GM12878 (cell line): ENCODE measurements around the gene KANSL2. TPM values are rescaled to one million over a fixed set of nuclear protein-coding genes. Genes with fewer than 3 reads are reported as not detected.

Source experiments
- ATAC-seq: fragments of 200-7000 bp; cut with Tn5 transposase; 3 replicates; pipeline ENCODE4 v1.9.1; 2020; ENCODE audit warnings: mild to moderate bottlenecking, moderate library complexity
- BruUV-seq: library from RNA; stranded (reverse); fragments of 400-500 nt; replicated peaks from 2 replicates; lab custom pipeline; 2021; lab: Mats Ljungman, UMichigan
- CTCF ChIA-PET: fragments of 300-600 bp; sonication (Branson Sonifier 250); formaldehyde crosslinking; extraction: SDS; loops from one replicate; lab custom pipeline; 2021; ENCODE audit warnings: inconsistent platforms; lab: Yijun Ruan, JAX
- POLR2A ChIA-PET: fragments of 350-600 bp; formaldehyde crosslinking; extraction: SDS; loops from one replicate; lab custom pipeline; 2021; ENCODE audit warnings: inconsistent platforms; lab: Charles Lee
- RAD21 ChIA-PET: fragments of 300-600 bp; sonication (Branson Sonifier 250); formaldehyde crosslinking; loops from one replicate; lab custom pipeline; 2023; ENCODE audit warnings: antibody characterized with exemption; ENCODE audit not compliant: unreplicated experiment; lab: Charles Lee
- SMC1A ChIA-PET: fragments of 300-600 bp; sonication (Branson Sonifier 250); formaldehyde crosslinking; loops from one replicate; lab custom pipeline; 2023; ENCODE audit not compliant: unreplicated experiment, uncharacterized antibody; lab: Charles Lee
- DNase-seq: peaks from one replicate; pipeline ENCODE4 v3.0.0-alpha.2; 2011; ENCODE audit warnings: low read depth, low spot score
- FAIRE-seq: peaks from 3 replicates; lab custom pipeline; 2011; peaks lifted over from hg19 to GRCh38; lab: Jason Lieb, UNC
- H2AFZ ChIP-seq: 2 replicates; pipeline ENCODE4 v1.6.0; 2011; ENCODE audit warnings: low read depth, low read length, control low read depth; ENCODE audit not compliant: control insufficient read depth
- H3K27ac ChIP-seq: 2 replicates; pipeline ENCODE4 v1.5.1; 2011; ENCODE audit warnings: control low read depth; ENCODE audit not compliant: control insufficient read depth, insufficient read depth
- H3K27me3 ChIP-seq, 2 experiments: replicated peaks in 1 of 2; 2 replicates each; pipeline versions ENCODE4 v1.6.0 to v1.6.1; 2011; ENCODE audit warnings: low read length in 1 of 2; ENCODE audit not compliant: control insufficient read depth in 2 of 2, insufficient read depth in 2 of 2
- H3K36me3 ChIP-seq, 2 experiments: 2 replicates each; pipeline ENCODE4 v1.5.1; 2011; ENCODE audit warnings: low read length in 1 of 2; ENCODE audit not compliant: control insufficient read depth in 2 of 2, insufficient read depth in 2 of 2
- H3K4me1 ChIP-seq: 2 replicates; pipeline ENCODE4 v1.6.1; 2011; ENCODE audit warnings: mild to moderate bottlenecking, low read length, moderate library complexity, mixed read lengths; ENCODE audit not compliant: control insufficient read depth, insufficient read depth
- H3K4me2 ChIP-seq: 2 replicates; pipeline ENCODE4 v1.6.0; 2011; ENCODE audit warnings: control low read depth; ENCODE audit not compliant: control insufficient read depth, insufficient read depth
- H3K4me3 ChIP-seq: fragments of 200-600 bp; sonication (generic); 2 replicates; pipeline ENCODE4 v1.5.1; 2016
- H3K79me2 ChIP-seq: 2 replicates; pipeline ENCODE4 v1.6.0; 2011; ENCODE audit warnings: low read length; ENCODE audit not compliant: control insufficient read depth, insufficient read depth
- H3K9ac ChIP-seq: 2 replicates; pipeline ENCODE4 v1.8.0; 2011; ENCODE audit warnings: low read length, control low read depth, mixed read lengths; ENCODE audit not compliant: control insufficient read depth, insufficient read depth
- H3K9me3 ChIP-seq: replicated peaks from 3 replicates; pipeline ENCODE4 v1.5.1; 2011; ENCODE audit warnings: mild to moderate bottlenecking, low read length; ENCODE audit not compliant: control insufficient read depth, insufficient read depth
- H4K20me1 ChIP-seq: 2 replicates; pipeline ENCODE4 v1.6.0; 2011; ENCODE audit not compliant: control insufficient read depth, insufficient read depth
- BCL11A ChIP-seq: IDR thresholded peaks from 2 replicates; pipeline ENCODE4 v1.6.1; 2011; ENCODE audit warnings: low read depth, low read length
- DPF2 ChIP-seq: fragments of 450-650 bp; IDR thresholded peaks from 2 replicates; pipeline ENCODE4 v1.6.1; 2017; ENCODE audit warnings: mild to moderate bottlenecking
- SIN3A ChIP-seq: IDR thresholded peaks from 2 replicates; pipeline ENCODE4 v1.6.1; 2012; ENCODE audit warnings: low read depth, low read length, improper control_type of control experiment
- SMARCA5 ChIP-seq: fragments of 450-650 bp; IDR thresholded peaks from 2 replicates; pipeline ENCODE4 v1.6.1; 2017; ENCODE audit warnings: mild to moderate bottlenecking
- WGBS: methylation state at CpG from one replicate; pipeline ENCODE4 v1.1.6; 2016; ENCODE audit warnings: low lambda C conversion rate; ENCODE audit not compliant: insufficient replicate concordance, insufficient coverage; ENCODE audit errors: missing lambda C conversion rate; 5-methylcytosine and 5-hydroxymethylcytosine counted together
- in situ Hi-C: fragments of 300-500 bp; cut with MboI; formaldehyde crosslinking; loops from 9 replicates; pipeline ENCODE4 v1.14.3; 2018; ENCODE audit warnings: mixed read lengths
- intact Hi-C: fragments of 100-400 bp; cut with micrococcal nuclease; formaldehyde crosslinking; loops from one replicate; pipeline ENCODE4 v1.14.2; 2022; ENCODE audit not compliant: unreplicated experiment
- polyA plus RNA-seq, 11 experiments: library from polyadenylated mRNA; depleted of rRNA in 4 of 11; unstranded in 6 of 11; stranded (reverse) in 5 of 11; fragments of >200 nt; fragmentation: Nextera tagmentation in 4 of 11; fragmentation: Illumina TruSeq in 1 of 11; extraction: Ambion mirVana in 4 of 11; extraction: Trizol in 1 of 11; gene quantifications; 1 replicate in 1 of 11; 2 replicates in 10 of 11; pipeline versions ENCODE4 v1.2.1 to v1.2.3, GENCODE V29; 2011 to 2016; ENCODE audit warnings: inconsistent platforms in 2 of 11, missing spikeins in 2 of 11, low read depth in 1 of 11
- total RNA-seq, 4 experiments: library from RNA; depleted of rRNA in 3 of 4; stranded (reverse); fragments of >200 nt in 3 of 4; fragmentation: Illumina TruSeq in 1 of 4; extraction: Trizol in 1 of 4; gene quantifications; 2 replicates each; pipeline versions ENCODE4 v1.2.1 to v1.2.3, GENCODE V29; 2013 to 2021
- TF ChIP-seq, protein P1 (sequence below): fragments of 450-650 bp; IDR thresholded peaks from 2 replicates; pipeline ENCODE4 v1.6.1; 2017; ENCODE audit warnings: mild to moderate bottlenecking, moderate library complexity

The KANSL2 gene
- total and polyA plus RNA-seq, 10 of the 15 experiments (the other 5 are each of a cell fraction or from before 2014, with no cell fraction given), result 28.1 to 54.8 (median 40.9) TPM

DNA sequence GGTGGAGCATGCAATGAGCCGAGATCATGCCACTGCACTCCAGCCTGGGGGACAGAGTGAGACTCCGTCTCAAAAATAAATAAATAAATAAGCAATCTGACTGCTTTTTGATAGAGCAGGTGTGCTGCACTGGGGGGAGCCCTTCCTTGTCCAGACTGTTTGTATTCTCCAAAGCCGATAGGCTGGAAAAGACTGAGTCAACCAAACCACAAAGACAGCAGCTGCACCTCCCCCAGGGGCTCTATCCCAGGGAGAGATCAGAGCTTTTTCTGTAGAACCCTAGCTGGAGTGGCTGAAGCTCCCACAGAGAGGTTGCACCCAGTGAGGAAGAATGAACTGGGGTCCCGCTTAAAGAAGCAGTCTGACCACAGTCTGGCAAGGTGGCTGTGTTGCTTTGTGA lies 66.4 kb downstream of the KANSL2 start:
- DNase-seq, result no peak
- no TSS peak for BruUV-seq
- 61% methylated on average over 4 of the region's 4 CpGs for WGBS
- H3K27me3 ChIP-seq, result no peaks in the 10 kb centered on the region; a peak in 1 of 4 replicates
- ATAC-seq, result no peak
- ChIA-PET CTCF (interaction anchor here (1.0 to 11.8 kb wide), 4 partner anchors 73 to 427 kb away, joined by 3 to 250 read pairs (median 20); no protein-coding TSS in a partner anchor), RAD21 (interaction anchor here (10.4 kb wide), 1 partner anchor 73 kb away, joined by 151 read pairs; no protein-coding TSS in a partner anchor), POLR2A (no interaction called here), SMC1A (interaction anchor here (0.6 to 8.5 kb wide), 3 partner anchors 44 to 221 kb away, joined by 3 to 169 read pairs (median 3); no protein-coding TSS in a partner anchor)
- no peak overlapping the region for H3K4me2 ChIP-seq
- no peak overlapping the region for H3K9ac ChIP-seq
- H3K4me3 ChIP-seq, result no peak overlapping the region
- no peak for TF ChIP-seq DPF2
- no peak for TF ChIP-seq SIN3A
- TF ChIP-seq, protein P1, sequence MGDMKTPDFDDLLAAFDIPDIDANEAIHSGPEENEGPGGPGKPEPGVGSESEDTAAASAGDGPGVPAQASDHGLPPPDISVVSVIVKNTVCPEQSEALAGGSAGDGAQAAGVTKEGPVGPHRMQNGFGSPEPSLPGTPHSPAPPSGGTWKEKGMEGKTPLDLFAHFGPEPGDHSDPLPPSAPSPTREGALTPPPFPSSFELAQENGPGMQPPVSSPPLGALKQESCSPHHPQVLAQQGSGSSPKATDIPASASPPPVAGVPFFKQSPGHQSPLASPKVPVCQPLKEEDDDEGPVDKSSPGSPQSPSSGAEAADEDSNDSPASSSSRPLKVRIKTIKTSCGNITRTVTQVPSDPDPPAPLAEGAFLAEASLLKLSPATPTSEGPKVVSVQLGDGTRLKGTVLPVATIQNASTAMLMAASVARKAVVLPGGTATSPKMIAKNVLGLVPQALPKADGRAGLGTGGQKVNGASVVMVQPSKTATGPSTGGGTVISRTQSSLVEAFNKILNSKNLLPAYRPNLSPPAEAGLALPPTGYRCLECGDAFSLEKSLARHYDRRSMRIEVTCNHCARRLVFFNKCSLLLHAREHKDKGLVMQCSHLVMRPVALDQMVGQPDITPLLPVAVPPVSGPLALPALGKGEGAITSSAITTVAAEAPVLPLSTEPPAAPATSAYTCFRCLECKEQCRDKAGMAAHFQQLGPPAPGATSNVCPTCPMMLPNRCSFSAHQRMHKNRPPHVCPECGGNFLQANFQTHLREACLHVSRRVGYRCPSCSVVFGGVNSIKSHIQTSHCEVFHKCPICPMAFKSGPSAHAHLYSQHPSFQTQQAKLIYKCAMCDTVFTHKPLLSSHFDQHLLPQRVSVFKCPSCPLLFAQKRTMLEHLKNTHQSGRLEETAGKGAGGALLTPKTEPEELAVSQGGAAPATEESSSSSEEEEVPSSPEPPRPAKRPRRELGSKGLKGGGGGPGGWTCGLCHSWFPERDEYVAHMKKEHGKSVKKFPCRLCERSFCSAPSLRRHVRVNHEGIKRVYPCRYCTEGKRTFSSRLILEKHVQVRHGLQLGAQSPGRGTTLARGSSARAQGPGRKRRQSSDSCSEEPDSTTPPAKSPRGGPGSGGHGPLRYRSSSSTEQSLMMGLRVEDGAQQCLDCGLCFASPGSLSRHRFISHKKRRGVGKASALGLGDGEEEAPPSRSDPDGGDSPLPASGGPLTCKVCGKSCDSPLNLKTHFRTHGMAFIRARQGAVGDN, result no peak
- no peak for TF ChIP-seq BCL11A
- no peak for TF ChIP-seq SMARCA5
- H3K27ac ChIP-seq, result no peak overlapping the region
- no peak overlapping the region for H2AFZ ChIP-seq
- H3K79me2 ChIP-seq, result no peaks in the 10 kb centered on the region
- H3K4me1 ChIP-seq, result no peaks in the 10 kb centered on the region
- no peak for FAIRE-seq
- no peaks in the 10 kb centered on the region for H3K36me3 ChIP-seq
- intact Hi-C loops (loop anchor here (5.0 to 10.0 kb wide), 4 partner anchors 161 to 428 kb away; no protein-coding TSS in a partner anchor), in situ Hi-C loops (loop anchor here (5.0 kb wide), 1 partner anchor 73 kb away; no protein-coding TSS in a partner anchor)
- no peaks in the 10 kb centered on the region for H4K20me1 ChIP-seq
- no peaks in the 10 kb centered on the region for H3K9me3 ChIP-seq
